VCaP (cell line): ENCODE data around the gene MITF.

Source experiments
- H3K27ac ChIP-seq: fragments of 450-650 bp; 2 replicates; pipeline ENCODE4 v1.5.1; 2017
- CTCF ChIP-seq: fragments of 450-650 bp; conservative IDR thresholded peaks from 2 replicates; pipeline ENCODE4 v1.5.1; 2017; ENCODE audit warnings: mild to moderate bottlenecking, moderate library complexity

Gene MITF

DNA sequence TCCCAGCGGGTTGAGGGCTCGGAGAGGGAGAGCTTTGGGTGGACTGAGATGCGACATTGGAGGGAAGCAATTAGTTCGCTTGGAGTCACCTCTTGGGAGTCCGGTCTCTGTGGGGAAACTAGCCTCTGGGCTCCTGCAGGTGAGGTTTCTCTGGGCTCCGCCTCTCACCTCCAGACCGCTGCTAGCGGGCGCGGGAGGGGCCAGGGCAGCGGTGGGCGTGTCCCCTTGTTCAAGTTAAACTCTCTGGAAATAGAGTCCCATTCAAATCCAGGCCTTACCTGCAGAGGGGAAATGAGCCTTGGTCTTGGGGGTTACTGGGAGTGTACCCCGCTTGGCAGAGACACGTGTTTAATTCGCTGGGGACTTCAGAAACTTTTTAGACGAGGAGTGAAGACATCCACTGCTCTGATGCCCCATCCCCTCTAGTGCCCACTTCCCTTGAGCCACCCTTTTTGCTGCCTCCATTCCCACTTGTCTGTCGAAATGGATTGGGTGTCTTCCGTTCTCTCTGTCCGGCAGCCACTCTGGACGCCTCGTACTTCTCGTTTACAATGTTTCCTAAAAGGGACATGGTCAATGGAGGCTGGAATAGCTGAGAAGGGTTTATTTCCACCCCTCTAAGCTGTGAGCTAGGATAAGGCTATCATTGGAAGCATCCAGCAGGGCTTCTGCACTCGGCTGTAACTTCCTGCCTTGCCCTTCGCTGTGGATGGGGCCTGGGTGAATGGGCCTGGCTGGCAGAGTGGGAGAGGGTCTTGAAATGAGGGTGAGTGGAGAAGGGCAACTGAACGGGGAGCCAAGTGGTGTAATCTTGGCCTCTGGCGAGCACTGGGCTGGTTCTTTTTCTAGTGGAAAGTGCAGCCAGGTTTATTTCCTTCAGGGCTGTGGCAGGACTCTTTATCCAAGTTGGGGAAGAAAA lies 1.1 kb downstream of the MITF start:
- H3K27ac ChIP-seq: peak overlapping the region; percentile 61; the same call in 1 of the 2 replicates
- 0 out of 2 replicates have a peak, but pooled peaks have one; percentile 2 for TF ChIP-seq CTCF

DNA sequence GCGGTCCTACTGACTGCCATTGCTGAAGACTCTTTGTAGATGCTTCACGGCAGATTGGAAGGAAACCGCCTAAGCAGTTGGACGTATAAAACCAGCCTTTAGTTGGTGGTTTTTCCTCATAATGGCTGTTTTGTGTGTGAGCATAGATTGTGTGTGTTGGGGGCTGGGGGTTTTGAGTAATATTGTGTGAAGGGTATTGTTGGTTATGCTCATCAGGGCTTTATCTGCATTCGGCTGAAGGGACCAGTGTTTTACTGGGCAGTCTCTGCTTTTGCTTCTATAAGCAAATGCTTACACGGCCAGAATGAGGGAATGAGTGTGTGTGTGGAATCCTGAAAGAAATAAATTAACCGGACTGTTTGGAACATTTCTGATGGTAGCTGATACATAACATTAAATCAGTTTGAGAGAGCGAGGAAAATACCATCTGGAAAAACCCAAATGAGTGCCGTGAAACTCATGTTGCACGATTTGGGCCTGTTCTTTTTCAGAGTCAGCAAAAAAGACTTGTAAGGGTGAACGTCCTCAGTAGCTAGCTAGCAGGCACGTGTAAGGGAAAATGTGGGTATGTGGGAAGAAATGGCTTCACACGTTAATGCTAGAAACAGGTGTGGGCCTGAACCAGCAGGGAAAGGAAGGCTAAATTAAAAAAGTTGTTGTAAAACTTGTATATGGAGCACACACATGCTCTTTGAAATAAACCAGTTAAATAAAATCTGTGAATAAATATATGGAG lies 1.9 kb downstream of the MITF start:
- TF ChIP-seq CTCF: no peak

GRCh38 chr3:69742391-69742790 lies 3.1 kb downstream of the MITF start:
- H3K27ac ChIP-seq: no peak overlapping the region
- TF ChIP-seq CTCF: no peak

More for the DNA sequence above, 1.9 kb downstream of the MITF start:
- no peak overlapping the region for H3K27ac ChIP-seq

GRCh38 chr3:69743975-69744906 lies 5.0 kb downstream of the MITF start:
- TF ChIP-seq CTCF: no peak
- H3K27ac ChIP-seq: no peak overlapping the region

GRCh38 chr3:69745505-69745904 lies 6.2 kb downstream of the MITF start:
- TF ChIP-seq CTCF: no peak
- H3K27ac ChIP-seq: no peak overlapping the region

GRCh38 chr3:69746119-69746518 lies 6.9 kb downstream of the MITF start:
- H3K27ac ChIP-seq: no peak overlapping the region
- no peak for TF ChIP-seq CTCF
